ENCODE measurements around the gene CES4A.

Gene CES4A

DNA sequence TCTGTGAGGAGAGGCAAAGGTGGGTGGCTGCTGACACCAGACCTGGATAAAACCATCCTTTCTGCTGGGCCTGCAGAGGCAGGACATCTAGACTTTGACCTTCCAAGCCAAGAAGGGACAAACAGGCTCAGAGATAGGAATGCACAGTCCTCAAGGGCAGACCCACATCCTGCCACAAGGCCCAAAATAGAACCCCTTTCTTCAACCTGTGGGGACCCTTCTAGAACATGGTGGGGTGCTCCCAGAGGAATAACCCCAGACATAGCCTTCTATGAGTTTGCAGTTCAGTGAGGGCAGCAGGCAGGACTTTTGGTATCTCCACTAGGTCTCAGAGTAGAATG is 36.8 kb downstream of the CES4A start:
- FAIRE-seq: no peak

DNA sequence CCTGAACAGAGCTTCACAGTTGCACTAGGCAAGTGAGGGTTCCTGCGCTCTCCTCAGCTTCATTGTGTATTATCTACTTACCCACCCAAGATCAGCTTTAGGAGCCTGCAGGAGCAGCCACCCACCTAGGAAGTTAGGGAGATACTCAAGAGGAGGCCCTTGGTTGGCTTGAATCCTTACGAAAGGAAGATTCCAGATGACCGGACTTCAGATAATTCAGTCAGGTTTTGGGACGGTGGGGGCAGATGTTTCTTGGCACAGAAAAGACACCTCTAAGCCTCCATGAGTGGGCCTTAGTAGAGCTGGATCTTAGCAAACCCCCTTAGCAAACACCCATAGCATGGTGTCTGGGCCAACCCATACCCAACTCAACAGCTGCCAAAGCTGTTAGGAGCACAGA is 38.2 kb downstream of the CES4A start:
- TF ChIP-seq POU2F2 (IDR thresholded peaks at IDR 0.05; ENCODE audit: low read depth, low read length): no peak
- no peak for TF ChIP-seq PAX5 (IDR thresholded peaks at IDR 0.05; ENCODE audit: insufficient read depth, low read length, severe bottlenecking)
- no peak for TF ChIP-seq POLR2AphosphoS5 (IDR thresholded peaks at IDR 0.05; ENCODE audit: low read depth, low read length)
- no peak for TF ChIP-seq TAF1 (IDR thresholded peaks at IDR 0.05; ENCODE audit: low read depth, low read length)
- no peak for TF ChIP-seq POLR2A (IDR thresholded peaks at IDR 0.05; ENCODE audit: low read depth, low read length)
- TF ChIP-seq SPI1 (IDR thresholded peaks at IDR 0.05; ENCODE audit: low read depth, low read length): no peak
- FAIRE-seq (no peak), DNase-seq (ENCODE audit: insufficient read length, low spot score) (no peak)

More for the DNA sequence above, 36.8 kb downstream of the CES4A start:
- TF ChIP-seq SPI1 (IDR thresholded peaks at IDR 0.05; ENCODE audit: low read depth, low read length) (no peak), TAF1 (IDR thresholded peaks at IDR 0.05; ENCODE audit: low read depth, low read length) (no peak), PAX5 (IDR thresholded peaks at IDR 0.05; ENCODE audit: insufficient read depth, low read length, severe bottlenecking) (no peak), POLR2A (IDR thresholded peaks at IDR 0.05; ENCODE audit: low read depth, low read length) (no peak), POLR2AphosphoS5 (IDR thresholded peaks at IDR 0.05; ENCODE audit: low read depth, low read length) (no peak), POU2F2 (IDR thresholded peaks at IDR 0.05; ENCODE audit: low read depth, low read length) (no peak)
- no peak for DNase-seq (ENCODE audit: insufficient read length, low spot score)

DNA sequence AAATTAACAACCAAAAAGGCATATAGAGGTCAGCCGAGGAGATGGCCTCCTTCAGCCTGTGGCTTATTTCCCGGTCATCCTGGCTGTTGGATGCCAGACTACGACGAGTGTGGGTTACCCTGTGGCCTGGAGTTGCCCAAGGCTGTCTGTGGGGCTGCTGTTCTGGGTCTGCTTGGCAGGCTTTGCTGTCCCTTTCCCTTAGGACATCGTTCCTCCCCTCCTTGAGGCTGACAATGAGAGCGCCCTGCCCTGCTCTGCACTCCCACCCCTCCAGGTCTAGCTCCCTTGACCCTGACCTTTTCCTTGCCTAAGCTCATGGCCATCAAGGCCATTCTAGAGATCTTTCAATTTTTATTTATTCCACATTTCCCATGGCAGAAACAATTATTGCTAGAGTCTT is 38.7 kb downstream of the CES4A start:
- TF ChIP-seq POLR2A (IDR thresholded peaks at IDR 0.05; ENCODE audit: low read depth, low read length) (no peak), POU2F2 (IDR thresholded peaks at IDR 0.05; ENCODE audit: low read depth, low read length) (no peak), PAX5 (IDR thresholded peaks at IDR 0.05; ENCODE audit: insufficient read depth, low read length, severe bottlenecking) (no peak), TAF1 (IDR thresholded peaks at IDR 0.05; ENCODE audit: low read depth, low read length) (no peak), SPI1 (IDR thresholded peaks at IDR 0.05; ENCODE audit: low read depth, low read length) (no peak), POLR2AphosphoS5 (IDR thresholded peaks at IDR 0.05; ENCODE audit: low read depth, low read length) (no peak)
- DNase-seq (ENCODE audit: insufficient read length, low spot score) (no peak), FAIRE-seq (no peak)

DNA sequence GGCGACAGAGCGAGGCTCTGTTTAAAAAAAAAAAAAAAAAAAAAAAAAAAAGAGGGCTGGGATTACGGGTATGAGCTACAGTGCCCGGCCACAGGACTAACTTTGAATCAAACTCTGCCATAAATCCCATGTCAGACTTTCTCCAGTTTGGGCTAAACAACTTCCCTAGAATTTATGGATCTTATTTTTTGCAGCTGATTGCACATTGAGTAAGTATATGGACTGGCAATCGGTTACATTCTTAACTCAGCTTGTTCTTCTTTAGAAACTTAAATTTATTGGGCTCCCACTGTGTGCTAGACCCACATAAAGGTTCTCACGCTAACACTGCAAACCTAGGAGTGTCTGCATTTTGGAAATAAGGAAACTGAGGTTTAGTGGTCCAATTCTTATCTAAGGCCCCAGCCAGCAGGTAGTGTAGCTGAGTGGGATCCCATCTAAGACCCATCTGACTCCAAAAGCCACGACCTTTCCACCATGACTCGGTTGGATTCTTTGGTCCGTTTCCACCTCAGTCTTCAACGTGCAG is 39.8 kb downstream of the CES4A start:
- FAIRE-seq (no peak), DNase-seq (ENCODE audit: insufficient read length, low spot score) (no peak)
- TF ChIP-seq POLR2AphosphoS5 (IDR thresholded peaks at IDR 0.05; ENCODE audit: low read depth, low read length): no peak
- TF ChIP-seq SPI1 (IDR thresholded peaks at IDR 0.05; ENCODE audit: low read depth, low read length): no peak
- no peak for TF ChIP-seq POU2F2 (IDR thresholded peaks at IDR 0.05; ENCODE audit: low read depth, low read length)
- no peak for TF ChIP-seq POLR2A (IDR thresholded peaks at IDR 0.05; ENCODE audit: low read depth, low read length)
- no peak for TF ChIP-seq PAX5 (IDR thresholded peaks at IDR 0.05; ENCODE audit: insufficient read depth, low read length, severe bottlenecking)
- TF ChIP-seq TAF1 (IDR thresholded peaks at IDR 0.05; ENCODE audit: low read depth, low read length): no peak

DNA sequence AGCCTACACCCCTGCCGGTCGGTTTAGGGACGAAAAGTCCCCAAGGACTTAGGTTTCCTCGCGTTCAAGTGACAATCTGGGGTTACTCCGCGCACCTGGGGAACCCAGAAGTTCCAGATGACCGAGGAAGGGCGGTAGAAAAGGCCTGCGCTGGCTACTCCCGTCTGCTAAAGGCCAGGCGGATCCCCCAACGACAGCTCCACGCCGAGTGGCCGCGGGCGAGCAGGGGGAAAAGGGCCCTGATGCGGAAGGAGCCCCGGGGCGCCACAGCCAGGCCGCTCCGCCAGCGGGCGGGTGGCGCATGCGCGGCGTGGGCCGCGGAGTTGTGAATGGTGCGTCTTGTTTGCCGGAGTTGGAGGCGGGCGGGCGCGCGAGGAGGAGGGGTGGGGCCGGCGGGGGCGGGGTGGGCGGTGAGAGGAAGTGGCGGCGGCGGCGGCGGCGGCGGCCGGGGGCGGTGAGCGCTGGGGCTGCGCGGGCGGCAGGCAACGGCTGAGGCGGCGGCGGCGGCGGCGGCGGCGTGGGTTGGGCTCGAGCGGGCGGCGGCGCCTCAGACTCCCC is 40.4 kb downstream of the CES4A start, which contains the start of gene CBFB:
Gene CBFB, plus strand, starts transcription at position 454 of the 558 bp plus-strand sequence. CDS start 259 bp downstream, outside the sequence.
- FAIRE-seq: peak; percentile 94
- peak; percentile 98 for DNase-seq (ENCODE audit: insufficient read length, low spot score)
- TF ChIP-seq POLR2A (IDR thresholded peaks at IDR 0.05; ENCODE audit: low read depth, low read length): peak; percentile 91; the same call in 1 of the 2 replicates
- no peak for TF ChIP-seq PAX5 (IDR thresholded peaks at IDR 0.05; ENCODE audit: insufficient read depth, low read length, severe bottlenecking)
- no peak for TF ChIP-seq SPI1 (IDR thresholded peaks at IDR 0.05; ENCODE audit: low read depth, low read length)
- TF ChIP-seq TAF1 (IDR thresholded peaks at IDR 0.05; ENCODE audit: low read depth, low read length): peak; percentile 87
- peak; percentile 85; the same call in 1 of the 2 replicates for TF ChIP-seq POU2F2 (IDR thresholded peaks at IDR 0.05; ENCODE audit: low read depth, low read length)
- peak; percentile 93 for TF ChIP-seq POLR2AphosphoS5 (IDR thresholded peaks at IDR 0.05; ENCODE audit: low read depth, low read length)

DNA sequence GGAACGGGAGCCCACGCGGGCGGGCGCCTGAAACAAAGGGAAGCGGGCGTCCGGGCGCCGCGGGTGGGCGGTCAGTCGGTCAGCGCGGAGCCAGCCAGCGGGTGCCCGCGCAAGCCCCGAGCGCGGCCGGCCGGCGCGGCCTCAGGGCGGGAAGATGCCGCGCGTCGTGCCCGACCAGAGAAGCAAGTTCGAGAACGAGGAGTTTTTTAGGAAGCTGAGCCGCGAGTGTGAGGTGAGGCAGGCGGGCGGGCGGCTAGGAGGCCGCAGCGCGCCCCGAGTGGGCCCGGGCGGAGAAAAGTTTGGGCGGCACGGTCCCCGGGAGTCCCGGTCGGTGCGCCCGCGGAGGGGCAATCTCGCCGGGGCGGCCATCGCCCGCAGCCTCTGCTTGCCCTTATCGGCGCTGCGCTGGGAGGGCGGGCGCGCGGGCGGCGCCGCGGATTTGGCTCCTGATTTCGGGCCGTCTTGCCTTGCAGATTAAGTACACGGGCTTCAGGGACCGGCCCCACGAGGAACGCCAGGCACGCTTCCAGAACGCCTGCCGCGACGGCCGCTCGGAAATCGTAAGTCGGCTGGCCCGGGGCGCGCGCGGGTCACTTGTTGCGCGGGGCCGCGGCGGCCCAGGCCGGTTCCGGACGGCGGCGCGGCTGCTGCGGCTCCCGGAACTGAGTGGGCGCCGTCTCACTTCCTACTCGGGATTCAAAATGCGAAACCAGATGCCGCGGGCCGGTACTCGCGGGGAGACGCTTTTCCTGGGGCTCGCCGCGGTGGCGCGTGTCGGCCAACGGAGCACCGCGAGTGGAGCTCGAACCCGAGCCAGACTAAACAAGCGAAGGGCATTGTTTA is 41.1 kb downstream of the CES4A start:
- FAIRE-seq (peak; percentile 69), DNase-seq (ENCODE audit: insufficient read length, low spot score) (peak; percentile 48)
- TF ChIP-seq SPI1 (IDR thresholded peaks at IDR 0.05; ENCODE audit: low read depth, low read length) (peak; percentile 70), POLR2A (IDR thresholded peaks at IDR 0.05; ENCODE audit: low read depth, low read length) (no peak), POU2F2 (IDR thresholded peaks at IDR 0.05; ENCODE audit: low read depth, low read length) (no peak), POLR2AphosphoS5 (IDR thresholded peaks at IDR 0.05; ENCODE audit: low read depth, low read length) (peak; percentile 44; the same call in 1 of the 2 replicates), PAX5 (IDR thresholded peaks at IDR 0.05; ENCODE audit: insufficient read depth, low read length, severe bottlenecking) (peak; percentile 37), TAF1 (IDR thresholded peaks at IDR 0.05; ENCODE audit: low read depth, low read length) (0 out of 2 replicates have a peak, but pooled peaks have one; percentile 2)

DNA sequence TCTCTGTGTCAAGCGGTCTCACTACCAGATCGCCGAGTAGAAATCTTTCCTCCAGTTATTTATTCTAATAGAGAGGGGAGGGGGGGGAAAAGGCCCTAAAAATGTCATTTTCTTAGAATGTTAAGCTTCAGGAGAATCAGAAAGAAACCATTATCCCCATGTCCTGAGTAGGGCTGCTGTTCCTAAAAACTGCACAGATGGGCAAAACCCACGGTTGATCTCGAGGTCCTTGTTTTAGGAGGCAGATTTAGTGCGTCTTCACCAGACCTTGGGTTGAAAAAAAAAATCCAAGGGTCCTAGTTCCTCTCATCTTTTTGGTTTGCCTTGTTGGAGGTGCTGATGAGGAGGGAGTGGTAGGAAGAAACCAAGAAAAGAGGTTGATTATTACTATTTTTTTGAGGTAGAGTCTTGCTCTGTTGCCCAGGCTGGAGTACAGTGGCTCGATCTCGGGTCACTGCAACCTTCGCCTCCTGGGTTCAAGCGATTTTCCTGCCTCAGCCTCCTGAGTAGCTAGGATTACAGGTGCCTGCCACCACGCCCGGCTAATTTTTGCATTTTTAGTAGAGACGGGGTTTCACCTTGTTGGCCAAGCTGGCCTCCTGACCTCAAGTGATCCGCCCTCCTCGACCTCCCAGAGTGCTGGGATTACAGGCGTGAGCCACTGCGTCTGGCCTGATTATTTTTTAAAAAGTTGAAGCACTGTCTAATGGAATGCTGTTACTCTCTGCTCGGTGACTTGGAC is 42.0 kb downstream of the CES4A start:
- no peak for DNase-seq (ENCODE audit: insufficient read length, low spot score)
- FAIRE-seq: no peak
- TF ChIP-seq POU2F2 (IDR thresholded peaks at IDR 0.05; ENCODE audit: low read depth, low read length): no peak
- TF ChIP-seq POLR2A (IDR thresholded peaks at IDR 0.05; ENCODE audit: low read depth, low read length): no peak
- no peak for TF ChIP-seq TAF1 (IDR thresholded peaks at IDR 0.05; ENCODE audit: low read depth, low read length)
- no peak for TF ChIP-seq SPI1 (IDR thresholded peaks at IDR 0.05; ENCODE audit: low read depth, low read length)
- no peak for TF ChIP-seq POLR2AphosphoS5 (IDR thresholded peaks at IDR 0.05; ENCODE audit: low read depth, low read length)
- TF ChIP-seq PAX5 (IDR thresholded peaks at IDR 0.05; ENCODE audit: insufficient read depth, low read length, severe bottlenecking): no peak

DNA sequence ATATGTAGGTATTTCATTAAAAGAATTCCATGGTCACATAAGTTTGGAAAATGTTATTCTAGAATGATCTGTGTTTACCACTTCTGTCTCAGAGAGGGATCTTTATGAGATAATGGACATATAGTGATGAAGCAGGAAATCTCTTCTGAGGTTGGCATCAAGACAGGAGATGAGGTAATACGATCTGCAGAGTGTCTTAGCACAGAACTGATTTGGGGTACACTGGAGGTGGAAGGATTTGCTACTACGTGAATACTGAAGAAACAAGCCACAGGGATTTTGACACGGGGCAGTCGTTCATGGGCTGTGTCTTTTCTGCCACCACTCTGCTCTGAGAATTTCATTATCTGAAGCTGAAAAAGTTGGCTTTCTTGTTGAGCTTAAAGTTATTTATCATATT is 46.1 kb downstream of the CES4A start:
- no peak for TF ChIP-seq SPI1 (IDR thresholded peaks at IDR 0.05; ENCODE audit: low read depth, low read length)
- no peak for TF ChIP-seq POU2F2 (IDR thresholded peaks at IDR 0.05; ENCODE audit: low read depth, low read length)
- TF ChIP-seq TAF1 (IDR thresholded peaks at IDR 0.05; ENCODE audit: low read depth, low read length): no peak
- no peak for TF ChIP-seq POLR2AphosphoS5 (IDR thresholded peaks at IDR 0.05; ENCODE audit: low read depth, low read length)
- no peak for TF ChIP-seq PAX5 (IDR thresholded peaks at IDR 0.05; ENCODE audit: insufficient read depth, low read length, severe bottlenecking)
- TF ChIP-seq POLR2A (IDR thresholded peaks at IDR 0.05; ENCODE audit: low read depth, low read length): no peak
- peak; percentile 38 for FAIRE-seq
- DNase-seq (ENCODE audit: insufficient read length, low spot score): no peak
